Caco-2 (cell line): ENCODE data around the gene BBC3. TPM values are rescaled to one million over a fixed set of nuclear protein-coding genes. Genes with fewer than 3 reads are reported as not detected.

Experiments
- BruUV-seq: library from RNA; stranded (reverse); fragments of 400-500 nt; replicated peaks from 2 replicates; lab custom pipeline; 2021; lab: Mats Ljungman, UMichigan
- CTCF ChIA-PET: fragments of 300-600 bp; sonication (Branson Sonifier 250); formaldehyde crosslinking; loops from one replicate; lab custom pipeline; 2022; ENCODE audit warnings: antibody characterized with exemption; lab: Charles Lee
- POLR2A ChIA-PET: fragments of 300-600 bp; sonication (Branson Sonifier 250); formaldehyde crosslinking; loops from one replicate; lab custom pipeline; 2022; ENCODE audit warnings: antibody characterized with exemption; lab: Charles Lee
- DNase-seq, 2 experiments: peaks; one replicate each; pipeline versions ENCODE4 v3.0.0 to v3.0.0-alpha.2; 2020 to 2022
- H3K27me3 ChIP-seq: replicated peaks from 2 replicates; pipeline ENCODE4 v1.6.0; 2011; ENCODE audit warnings: low read length; ENCODE audit not compliant: control insufficient read depth, insufficient read depth
- H3K36me3 ChIP-seq: 2 replicates; pipeline ENCODE4 v1.5.1; 2011; ENCODE audit warnings: low read length; ENCODE audit not compliant: control insufficient read depth, insufficient read depth
- H3K4me1 ChIP-seq: fragments of 250-450 bp; sonication (Bioruptor Pico); 2 replicates; pipeline ENCODE4 v1.5.1; 2020; ENCODE audit warnings: mild to moderate bottlenecking
- H3K4me3 ChIP-seq: 2 replicates; pipeline ENCODE4 v1.5.1; 2011; ENCODE audit warnings: low read depth, mild to moderate bottlenecking, control low read depth, low read length
- H3K9me3 ChIP-seq: fragments of 250-450 bp; sonication (Bioruptor Pico); 2 replicates; pipeline ENCODE4 v1.5.1; 2020; ENCODE audit warnings: mild to moderate bottlenecking, moderate library complexity
- H3K27ac Mint-ChIP-seq: one replicate; pipeline ENCODE4 v1.8.0; 2022; ENCODE audit warnings: mixed read lengths; ENCODE audit not compliant: unreplicated experiment
- H3K27me3 Mint-ChIP-seq: one replicate; pipeline ENCODE4 v1.8.0; 2022; ENCODE audit warnings: mixed read lengths; ENCODE audit not compliant: insufficient read depth, unreplicated experiment
- H3K36me3 Mint-ChIP-seq: one replicate; pipeline ENCODE4 v1.8.0; 2022; ENCODE audit warnings: mild to moderate bottlenecking, mixed read lengths; ENCODE audit not compliant: insufficient read depth, unreplicated experiment
- H3K4me1 Mint-ChIP-seq: one replicate; pipeline ENCODE4 v1.8.0; 2022; ENCODE audit warnings: low read depth, mixed read lengths; ENCODE audit not compliant: unreplicated experiment
- H3K4me3 Mint-ChIP-seq: one replicate; pipeline ENCODE4 v1.8.0; 2022; ENCODE audit warnings: mild to moderate bottlenecking, moderate library complexity, mixed read lengths; ENCODE audit not compliant: unreplicated experiment
- H3K9me3 Mint-ChIP-seq: one replicate; pipeline ENCODE4 v1.8.0; 2022; ENCODE audit warnings: mixed read lengths; ENCODE audit not compliant: unreplicated experiment
- intact Hi-C: fragments of 100-400 bp; cut with micrococcal nuclease; formaldehyde crosslinking; loops from one replicate; pipeline ENCODE4 v1.10.0; 2022; ENCODE audit not compliant: unreplicated experiment
- total RNA-seq: library from RNA; stranded (reverse); gene quantifications from 2 replicates; pipeline ENCODE4 v1.2.3, GENCODE V29; 2022
- TF ChIP-seq, protein P1 (sequence below), 2 experiments: fragments of 200-600 bp in 1 of 2; IDR thresholded peaks; 1 replicate in 1 of 2; 2 replicates in 1 of 2; pipeline versions ENCODE4 v1.5.1 to v1.8.0; 2011 to 2022; ENCODE audit warnings: antibody characterized with exemption in 1 of 2, control low read depth in 1 of 2, inconsistent platforms in 1 of 2, low read depth in 1 of 2, low read length in 1 of 2, mild to moderate bottlenecking in 1 of 2, moderate library complexity in 1 of 2; ENCODE audit not compliant: insufficient read depth in 1 of 2, severe bottlenecking in 1 of 2, unreplicated experiment in 1 of 2

Gene BBC3
- total RNA-seq, 1 experiment from 2014 or later: 10.5 TPM

DNA sequence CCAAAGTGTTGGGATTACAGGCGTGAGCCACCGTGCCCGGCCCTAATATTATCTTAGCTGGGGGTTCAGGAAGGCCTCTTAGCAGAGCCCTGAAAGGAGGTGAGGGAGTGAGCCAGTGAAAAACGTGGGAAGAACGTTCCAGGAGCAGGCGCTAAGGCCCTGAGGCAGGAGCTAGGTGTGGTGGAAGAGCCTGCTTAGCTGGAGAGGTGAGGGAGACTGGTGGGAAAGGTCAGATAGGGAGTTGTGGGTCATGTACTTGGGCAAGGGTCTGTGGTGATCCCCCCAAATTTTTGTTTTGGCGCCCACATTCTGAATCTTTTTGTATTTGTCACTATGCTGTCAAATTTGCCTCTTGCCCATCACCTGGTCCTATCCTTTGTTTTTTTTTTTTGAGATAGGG lies 38.6 kb upstream of the BBC3 start:
- ChIA-PET POLR2A (no interaction called here), CTCF (interaction anchor here (0.6 kb wide), 1 partner anchor 210 kb away, joined by 5 read pairs; no protein-coding TSS in a partner anchor)
- Mint-ChIP-seq H3K27ac (no peak overlapping the region), H3K36me3 (peaks cover 83% of the 10 kb centered on the region), H3K4me3 (no peak overlapping the region), H3K9me3 (no peaks in the 10 kb centered on the region), H3K27me3 (no peaks in the 10 kb centered on the region), H3K4me1 (peaks cover 11% of the 10 kb centered on the region)
- TF ChIP-seq, protein P1, sequence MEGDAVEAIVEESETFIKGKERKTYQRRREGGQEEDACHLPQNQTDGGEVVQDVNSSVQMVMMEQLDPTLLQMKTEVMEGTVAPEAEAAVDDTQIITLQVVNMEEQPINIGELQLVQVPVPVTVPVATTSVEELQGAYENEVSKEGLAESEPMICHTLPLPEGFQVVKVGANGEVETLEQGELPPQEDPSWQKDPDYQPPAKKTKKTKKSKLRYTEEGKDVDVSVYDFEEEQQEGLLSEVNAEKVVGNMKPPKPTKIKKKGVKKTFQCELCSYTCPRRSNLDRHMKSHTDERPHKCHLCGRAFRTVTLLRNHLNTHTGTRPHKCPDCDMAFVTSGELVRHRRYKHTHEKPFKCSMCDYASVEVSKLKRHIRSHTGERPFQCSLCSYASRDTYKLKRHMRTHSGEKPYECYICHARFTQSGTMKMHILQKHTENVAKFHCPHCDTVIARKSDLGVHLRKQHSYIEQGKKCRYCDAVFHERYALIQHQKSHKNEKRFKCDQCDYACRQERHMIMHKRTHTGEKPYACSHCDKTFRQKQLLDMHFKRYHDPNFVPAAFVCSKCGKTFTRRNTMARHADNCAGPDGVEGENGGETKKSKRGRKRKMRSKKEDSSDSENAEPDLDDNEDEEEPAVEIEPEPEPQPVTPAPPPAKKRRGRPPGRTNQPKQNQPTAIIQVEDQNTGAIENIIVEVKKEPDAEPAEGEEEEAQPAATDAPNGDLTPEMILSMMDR (IDR thresholded peaks at IDR 0.05; ENCODE audit: insufficient read depth in 1 of 2, low read depth in 1 of 2, low read length in 1 of 2, severe bottlenecking in 1 of 2, unreplicated experiment in 1 of 2): no peak
- H3K4me3 ChIP-seq: no peak overlapping the region
- H3K36me3 ChIP-seq: peaks cover 5% of the 10 kb centered on the region
- no peaks in the 10 kb centered on the region for H3K9me3 ChIP-seq
- BruUV-seq: no TSS peak
- no peaks in the 10 kb centered on the region for H3K27me3 ChIP-seq
- H3K4me1 ChIP-seq: no peaks in the 10 kb centered on the region
- intact Hi-C loops: no loop called here
- no peak for DNase-seq

GRCh38 chr19:47268028-47268427 lies 37.0 kb upstream of the BBC3 start:
- H3K4me1 ChIP-seq: no peaks in the 10 kb centered on the region
- Mint-ChIP-seq H3K4me1 (peaks cover 11% of the 10 kb centered on the region), H3K4me3 (no peak overlapping the region), H3K36me3 (peaks cover 70% of the 10 kb centered on the region), H3K9me3 (no peaks in the 10 kb centered on the region), H3K27me3 (no peaks in the 10 kb centered on the region), H3K27ac (no peak overlapping the region)
- DNase-seq: no peak
- CTCF ChIA-PET: no interaction called here
- BruUV-seq: no TSS peak
- POLR2A ChIA-PET: no interaction called here
- TF ChIP-seq, protein P1 (IDR thresholded peaks at IDR 0.05; ENCODE audit: insufficient read depth in 1 of 2, low read depth in 1 of 2, low read length in 1 of 2, severe bottlenecking in 1 of 2, unreplicated experiment in 1 of 2): no peak
- H3K36me3 ChIP-seq: peaks cover 5% of the 10 kb centered on the region
- no peaks in the 10 kb centered on the region for H3K9me3 ChIP-seq
- H3K4me3 ChIP-seq: no peak overlapping the region
- intact Hi-C loops: no loop called here
- H3K27me3 ChIP-seq: no peaks in the 10 kb centered on the region

GRCh38 chr19:47267350-47267759 lies 36.4 kb upstream of the BBC3 start:
- H3K36me3 Mint-ChIP-seq: peaks cover 71% of the 10 kb centered on the region
- DNase-seq: no peak
- POLR2A ChIA-PET: no interaction called here

More at GRCh38 chr19:47267350-47267759, 36.4 kb upstream of the BBC3 start:
- H3K4me3 Mint-ChIP-seq: no peak overlapping the region
- peaks cover 5% of the 10 kb centered on the region for H3K4me1 Mint-ChIP-seq
- H3K9me3 Mint-ChIP-seq: no peaks in the 10 kb centered on the region
- TF ChIP-seq, protein P1 (IDR thresholded peaks at IDR 0.05; ENCODE audit: insufficient read depth in 1 of 2, low read depth in 1 of 2, low read length in 1 of 2, severe bottlenecking in 1 of 2, unreplicated experiment in 1 of 2): no peak
- Histone ChIP-seq H3K36me3 (peaks cover 5% of the 10 kb centered on the region), H3K4me1 (no peaks in the 10 kb centered on the region), H3K27me3 (no peaks in the 10 kb centered on the region), H3K9me3 (no peaks in the 10 kb centered on the region), H3K4me3 (no peak overlapping the region)
- H3K27me3 Mint-ChIP-seq: no peaks in the 10 kb centered on the region
- intact Hi-C loops: no loop called here
- no TSS peak for BruUV-seq
- H3K27ac Mint-ChIP-seq: no peak overlapping the region
- CTCF ChIA-PET: interaction anchor here (0.6 kb wide), 1 partner anchor 1901 kb away, joined by 3 read pairs; no protein-coding TSS in a partner anchor
